Frontal cortex (tissue), 4 donors: ENCODE measurements around the gene CAMK1D. TPM values are rescaled to one million over a fixed set of nuclear protein-coding genes. Genes with fewer than 3 reads are reported as not detected.
"Not testable (repeated sequence)": the region's sequence is repeated elsewhere in the genome, so short reads cannot be mapped to it uniquely, and the experiment has no call there.

ENCODE experiments used
- DNase-seq, 2 donors: peaks; one replicate each; pipeline ENCODE4 v3.0.0; 2012; ENCODE audit warnings: low spot score in 2 of 2
- FAIRE-seq: peaks from 2 replicates; lab custom pipeline; 2012; peaks lifted over from hg19 to GRCh38; lab: Jason Lieb, UNC
- total RNA-seq: library from RNA; depleted of rRNA; stranded (reverse); fragments of >200 nt; gene quantifications from one replicate; pipeline ENCODE4 v1.2.3, GENCODE V29; 2014
- donor health status: control.
- donor health status: control.
- donor health status: control.

CAMK1D gene
- total RNA-seq, 1 donor from 2014 or later = 19.2 TPM

DNA sequence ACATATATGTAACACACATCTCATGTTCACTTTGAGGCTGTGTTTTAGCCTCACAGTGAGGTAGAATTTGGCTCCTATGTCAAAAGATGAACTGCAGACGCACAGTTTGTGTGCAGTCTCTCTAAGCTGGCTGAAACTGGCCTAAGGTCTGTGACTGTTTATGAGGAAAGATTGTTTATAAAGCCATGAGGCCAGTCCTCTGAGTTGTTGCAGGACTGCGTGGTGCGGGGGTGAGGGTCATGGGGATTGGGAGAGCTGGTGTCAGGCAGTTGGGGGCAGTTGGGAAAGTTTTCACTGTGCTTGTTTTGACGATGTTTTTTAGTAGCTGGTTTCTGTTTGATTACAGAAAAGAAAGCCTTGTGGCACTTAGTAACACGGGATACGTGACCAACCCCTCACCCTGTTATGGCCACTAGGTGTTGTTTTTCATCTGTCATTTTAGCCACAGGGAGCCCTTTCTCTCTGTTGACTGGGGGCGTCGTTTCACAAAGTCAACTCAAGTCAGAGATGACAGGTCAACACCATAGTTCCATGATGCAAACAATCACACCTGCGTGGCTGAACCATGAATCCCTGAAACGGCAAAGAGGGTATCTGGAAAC is 341.3 kb downstream of the CAMK1D start:
- DNase-seq (no peak), FAIRE-seq (no peak)

DNA sequence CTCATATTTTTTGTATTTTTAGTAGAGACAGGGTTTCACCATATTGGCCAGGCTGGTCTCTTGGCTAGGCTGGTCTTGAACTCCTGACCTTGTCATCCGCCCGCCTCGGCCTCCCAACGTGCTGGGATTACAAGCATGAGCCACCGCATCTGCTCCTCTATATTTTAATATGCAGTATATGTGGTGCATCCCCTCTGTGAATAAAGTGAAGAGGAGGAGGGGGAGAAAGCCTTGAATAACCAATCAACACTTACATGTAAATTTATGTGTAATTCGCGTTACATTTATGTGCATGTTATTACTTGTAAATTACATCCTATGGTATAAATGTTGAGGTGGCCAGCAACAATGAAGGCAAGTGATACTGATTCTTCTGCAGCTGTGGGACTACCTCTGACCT is 342.2 kb downstream of the CAMK1D start:
- no peak for FAIRE-seq

DNA sequence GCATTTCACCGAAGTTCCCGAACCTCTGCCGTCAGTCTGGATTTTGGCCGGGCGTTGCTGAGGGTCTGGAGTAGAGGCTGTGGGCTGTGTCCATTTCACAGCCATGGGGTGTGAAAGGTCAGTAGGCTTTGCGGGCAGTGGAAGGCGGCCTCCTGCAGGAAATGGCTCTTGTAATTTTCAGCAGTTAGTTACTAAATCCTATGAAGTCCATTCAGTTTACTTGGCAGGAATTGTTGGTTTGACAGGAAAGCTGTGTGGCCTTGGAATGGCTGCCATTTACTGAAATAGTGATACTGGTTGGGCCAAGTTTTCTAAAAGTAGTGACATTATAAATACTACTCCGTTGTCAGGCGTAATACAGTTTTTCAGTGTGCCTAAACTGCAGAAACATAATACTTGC is 348.4 kb downstream of the CAMK1D start:
- FAIRE-seq = no peak
- DNase-seq = no peak

More for the DNA sequence above, 342.2 kb downstream of the CAMK1D start:
- no peak for DNase-seq

DNA sequence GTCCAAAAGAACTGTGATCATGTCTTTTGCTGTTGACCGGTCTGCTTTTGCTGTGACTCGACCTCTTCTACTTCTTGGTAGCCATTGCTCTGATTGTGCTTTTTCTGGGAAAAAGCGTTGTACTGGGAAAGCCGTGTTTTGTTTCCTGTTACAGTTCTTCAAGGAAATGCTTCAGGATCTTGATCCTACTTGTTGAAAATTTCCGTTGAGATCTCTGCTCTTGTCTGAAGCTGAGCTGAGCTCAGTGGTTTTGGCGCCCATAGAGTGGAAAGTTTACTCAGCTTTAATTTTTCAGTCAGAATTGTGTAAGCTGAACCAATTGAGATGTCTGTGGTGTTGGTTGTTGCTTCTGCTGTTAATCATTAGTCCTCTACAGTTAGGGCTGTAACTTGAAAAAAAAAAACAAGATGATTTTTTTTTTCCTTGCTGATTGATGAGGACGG is 349.9 kb downstream of the CAMK1D start:
- no peak for DNase-seq

DNA sequence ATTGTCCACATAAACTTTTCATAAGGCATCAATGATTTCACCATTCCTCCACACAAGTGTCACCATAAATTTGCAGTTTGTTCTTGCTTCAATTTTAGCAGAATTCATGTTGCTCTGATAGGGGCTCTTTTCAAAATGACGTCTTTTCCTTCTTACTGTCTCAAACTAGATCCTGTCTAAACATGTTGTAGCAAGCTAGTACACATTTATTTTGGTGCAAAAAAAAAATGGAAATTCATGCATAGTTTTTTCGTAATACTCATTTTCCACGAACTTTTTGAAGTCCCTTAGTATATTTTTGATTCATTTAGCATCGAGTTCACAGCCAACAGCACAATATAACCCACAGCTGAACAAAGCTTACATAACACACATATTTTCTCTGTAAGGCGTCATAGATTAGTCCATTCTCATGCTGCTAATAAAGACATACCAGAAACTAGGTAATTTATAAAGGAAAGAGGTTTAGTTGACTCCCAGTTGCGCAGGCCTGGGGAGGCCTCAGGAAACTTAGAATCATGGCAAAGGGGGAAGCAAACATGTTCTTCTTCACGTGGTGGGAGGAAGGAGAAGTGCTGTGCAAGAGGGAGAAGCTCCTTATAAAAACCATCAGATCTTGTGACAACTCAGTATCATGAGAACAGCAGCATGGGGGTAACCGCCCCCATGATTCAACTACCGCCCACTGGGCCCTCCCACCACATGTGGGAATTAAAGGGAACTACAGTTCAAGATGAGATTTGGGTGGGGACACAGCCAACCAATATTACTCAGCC is 350.6 kb downstream of the CAMK1D start:
- FAIRE-seq (no peak), DNase-seq (no peak)

More for the DNA sequence above, 349.9 kb downstream of the CAMK1D start:
- FAIRE-seq = no peak

DNA sequence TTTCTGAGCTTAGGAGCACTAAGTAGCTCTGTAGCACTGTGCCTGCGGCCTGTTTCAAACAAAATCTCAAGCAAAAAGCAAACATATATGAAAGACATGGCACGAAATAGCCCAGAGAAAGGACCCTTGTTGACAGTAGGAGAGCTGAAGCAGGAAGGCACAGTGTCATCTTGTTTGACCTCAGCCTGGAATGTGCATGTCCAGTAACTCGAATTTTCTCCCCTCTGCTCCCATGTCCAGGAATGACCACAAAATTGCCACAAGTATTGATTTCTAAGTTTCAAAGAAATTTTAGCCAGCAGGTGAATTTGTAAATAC is 351.2 kb downstream of the CAMK1D start:
- FAIRE-seq (no peak), DNase-seq (no peak)

DNA sequence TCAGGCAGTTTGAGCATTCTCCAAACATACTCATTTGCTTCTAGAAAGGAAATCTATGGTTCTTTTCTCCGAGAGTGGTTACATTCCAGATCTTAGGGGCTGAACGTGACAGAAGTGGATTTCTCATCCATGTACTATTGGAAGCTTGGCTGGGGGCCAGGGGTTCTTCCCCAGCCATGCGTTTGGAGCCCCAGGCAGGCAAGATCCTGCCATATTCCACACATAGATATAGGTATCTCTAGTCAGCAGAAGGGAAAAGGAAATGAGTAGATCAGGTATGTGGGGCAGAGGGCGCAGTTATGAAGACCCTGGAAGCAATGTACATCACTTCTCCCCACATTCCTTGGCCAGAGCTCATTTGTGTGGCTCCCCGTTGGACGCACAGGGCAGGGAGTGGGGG is 352.3 kb downstream of the CAMK1D start:
- no peak for DNase-seq

DNA sequence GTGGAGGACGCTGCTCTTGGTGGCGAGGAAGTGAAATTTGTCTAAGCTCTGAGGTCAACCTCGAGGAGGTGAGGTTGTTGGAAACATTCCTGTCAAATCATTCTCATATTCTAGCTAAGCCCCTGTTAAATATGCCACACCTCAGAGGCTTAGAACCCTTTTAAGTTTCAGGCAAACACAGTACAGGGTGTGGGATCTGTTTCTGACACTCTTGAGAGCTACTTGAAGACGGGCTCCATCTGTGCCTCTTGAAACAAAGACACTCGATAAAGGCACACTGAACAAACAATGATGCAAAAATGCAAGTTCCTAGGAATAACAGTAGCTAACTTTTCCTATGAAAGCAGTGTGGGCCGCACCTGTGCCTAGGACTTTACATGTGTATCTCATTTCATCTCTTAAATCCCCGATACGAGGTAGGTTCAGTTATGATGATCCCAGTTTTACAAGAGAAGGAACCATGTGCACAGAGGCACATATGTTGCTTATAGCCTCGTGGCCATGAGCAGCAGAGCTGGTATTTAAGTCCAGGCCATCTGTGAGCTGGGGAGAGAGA is 352.9 kb downstream of the CAMK1D start:
- FAIRE-seq = no peak
- DNase-seq = no peak

More for the DNA sequence above, 352.3 kb downstream of the CAMK1D start:
- no peak for FAIRE-seq

DNA sequence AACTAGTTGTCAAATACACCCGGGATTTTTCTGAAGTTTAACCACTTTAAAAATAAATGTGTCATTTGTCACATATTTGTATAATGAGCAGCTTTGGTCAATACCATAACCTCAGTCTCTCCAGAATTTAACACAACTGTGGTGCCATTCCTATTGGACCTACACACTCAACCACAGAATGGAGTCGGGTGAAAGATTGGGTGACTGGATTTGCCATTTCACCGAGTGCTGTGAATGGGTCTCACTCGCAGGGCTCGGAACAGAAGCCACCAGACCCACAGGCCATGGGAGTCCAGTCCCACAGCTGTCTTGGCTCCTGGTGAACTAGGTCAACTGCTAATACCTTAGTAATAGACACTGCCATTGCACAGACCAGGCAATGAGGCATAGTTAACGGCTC is 353.8 kb downstream of the CAMK1D start:
- DNase-seq (no peak), FAIRE-seq (no peak)

DNA sequence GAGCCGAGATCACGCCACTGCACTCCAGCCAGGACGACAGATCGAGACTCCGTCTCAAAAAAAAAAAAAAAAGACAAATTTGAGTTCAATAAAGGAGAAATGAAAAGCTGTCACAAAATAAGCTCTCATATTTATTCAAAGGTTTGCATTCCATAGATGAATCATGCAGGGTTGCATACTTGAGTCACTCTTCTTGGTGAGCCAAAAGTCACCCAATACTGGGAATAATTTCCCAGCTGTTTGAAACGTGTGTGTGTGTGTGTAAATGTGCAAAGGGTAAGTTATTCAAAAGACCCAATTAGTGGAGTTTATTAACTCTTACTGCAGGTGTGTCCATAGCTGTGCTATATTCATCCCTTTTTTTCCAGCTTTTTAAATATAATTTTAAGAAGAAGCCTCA is 354.5 kb downstream of the CAMK1D start:
- no peak for FAIRE-seq
- no peak for DNase-seq

DNA sequence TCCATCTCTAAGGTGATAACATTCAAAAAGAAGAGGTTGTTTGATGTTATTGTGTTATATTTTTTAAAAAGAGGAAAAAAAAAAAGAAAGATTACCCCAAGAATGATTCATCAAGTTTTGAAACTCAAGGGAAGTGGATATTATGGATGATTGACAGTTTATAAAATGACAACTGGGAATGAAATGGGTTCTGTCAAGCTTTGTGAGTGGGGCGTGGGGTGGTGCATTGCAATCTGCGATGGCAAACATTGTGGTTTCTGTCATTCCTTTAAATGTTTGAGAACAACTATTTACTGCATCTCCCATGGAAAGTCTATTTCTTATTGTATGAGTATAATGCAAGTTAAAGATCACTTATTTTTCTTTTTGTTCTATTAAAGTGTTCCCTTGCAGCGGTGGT is 355.1 kb downstream of the CAMK1D start:
- no peak for FAIRE-seq
- DNase-seq = no peak

DNA sequence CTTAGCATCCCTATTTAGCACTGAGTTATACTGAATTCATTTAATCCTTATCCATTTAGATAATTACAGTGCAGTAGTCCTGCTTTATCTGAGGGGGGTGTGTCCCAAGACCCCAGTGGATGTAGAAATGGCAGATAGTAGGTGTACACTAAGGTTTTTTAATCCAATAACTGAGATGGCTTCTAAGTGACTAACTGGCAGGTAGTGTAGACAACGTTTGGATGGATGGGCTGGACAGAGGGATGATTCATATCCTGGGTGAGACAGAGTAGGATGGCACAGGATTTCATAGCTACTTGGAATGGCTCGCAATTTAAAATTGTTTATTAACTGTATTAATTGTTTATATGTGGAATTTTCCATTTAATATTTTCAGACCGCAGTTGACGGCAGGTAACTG is 356.6 kb downstream of the CAMK1D start:
- FAIRE-seq (no peak), DNase-seq (no peak)

DNA sequence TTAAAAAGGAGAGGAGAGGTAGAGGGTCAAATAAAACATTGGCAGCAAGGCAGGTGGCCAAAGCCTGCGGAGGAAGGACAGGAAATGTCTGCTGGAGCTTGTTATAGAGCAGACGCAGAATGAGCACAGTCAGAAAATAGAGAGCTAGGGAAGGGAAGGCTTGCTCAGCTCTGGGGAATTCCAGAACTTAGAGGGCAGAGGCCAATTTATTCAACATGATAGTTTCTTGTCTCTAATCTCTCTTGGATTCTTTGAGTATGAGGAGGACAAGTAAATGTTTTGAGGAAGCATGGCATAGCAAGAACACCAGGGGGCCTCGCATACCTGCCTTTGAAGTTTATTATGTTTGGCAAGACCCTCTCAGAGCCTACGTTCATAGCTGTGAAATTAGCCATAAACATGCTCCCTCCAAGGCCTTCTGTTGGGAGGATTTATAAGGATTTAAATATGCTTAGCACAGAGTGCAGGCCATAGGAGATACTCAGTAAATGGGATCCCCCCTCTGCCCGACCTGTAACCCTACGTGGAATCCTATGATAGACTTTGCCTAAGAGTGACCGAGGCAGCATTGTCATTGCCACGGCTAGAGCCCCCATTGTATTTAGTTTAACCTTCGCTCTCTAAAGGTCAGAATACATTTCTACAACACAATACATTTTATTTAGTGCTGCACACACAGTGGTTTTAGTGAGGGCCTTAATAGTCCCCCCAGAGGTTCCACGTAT is 358.3 kb downstream of the CAMK1D start:
- DNase-seq (no peak), FAIRE-seq (no peak)

DNA sequence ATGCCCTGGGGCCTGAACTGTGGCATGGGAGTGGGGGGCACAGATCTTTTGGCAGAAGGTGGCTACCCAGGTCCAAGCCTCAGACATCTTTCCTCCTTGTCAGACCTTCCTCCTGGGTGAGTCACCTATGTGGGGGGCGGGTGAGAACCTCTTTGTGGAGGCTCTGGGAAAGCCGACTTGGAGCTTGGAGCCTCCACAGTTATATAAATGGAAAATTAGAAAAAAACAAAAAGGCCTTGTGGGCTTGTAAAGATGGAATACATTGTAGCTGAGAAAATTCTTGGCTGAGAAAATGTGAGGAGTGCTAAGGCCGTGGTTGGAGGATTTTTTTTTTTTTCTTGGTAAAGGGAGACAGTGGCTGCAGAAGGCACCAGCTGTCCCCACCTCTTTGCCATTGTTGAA is 359.7 kb downstream of the CAMK1D start:
- no peak for FAIRE-seq
- no peak for DNase-seq

DNA sequence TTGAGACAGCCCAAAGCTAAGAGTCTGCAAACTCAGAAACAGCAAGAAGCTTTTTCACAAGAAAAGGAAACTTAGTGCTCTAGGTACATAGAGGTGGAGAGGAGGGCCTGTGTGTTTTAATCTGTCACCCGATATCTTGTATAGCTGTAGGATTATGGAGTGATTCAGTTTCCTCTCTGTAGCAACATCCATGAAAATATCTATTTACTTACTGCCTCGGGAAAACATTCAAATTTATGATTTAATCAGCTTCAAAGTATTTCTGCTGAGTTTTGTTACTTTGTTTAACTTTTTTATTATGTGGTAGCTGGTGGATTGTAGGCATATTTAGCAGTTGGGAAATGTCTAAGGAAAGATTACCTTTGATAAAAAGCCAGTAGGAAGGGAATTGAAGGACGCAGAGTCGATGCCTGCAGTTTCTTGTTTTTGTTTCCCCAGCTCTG is 360.2 kb downstream of the CAMK1D start:
- DNase-seq (no peak), FAIRE-seq (no peak)

DNA sequence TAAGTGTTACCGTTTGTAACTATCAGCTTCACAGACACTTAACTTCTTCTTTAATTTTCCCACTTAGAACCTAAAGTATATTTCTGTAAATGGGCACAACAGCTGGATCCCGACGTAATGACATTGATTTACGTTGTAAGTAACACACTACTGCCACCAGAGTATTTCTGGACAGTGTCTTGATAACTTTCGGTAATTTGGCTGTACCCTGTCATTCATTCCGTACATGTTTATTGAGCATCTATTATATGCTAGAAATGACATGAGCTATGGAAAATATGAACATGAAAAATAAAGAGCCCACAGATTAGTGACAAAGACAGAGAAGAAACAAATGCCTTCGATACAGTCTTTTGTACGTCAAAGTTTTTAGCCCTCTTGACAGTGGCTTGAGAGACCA is 360.8 kb downstream of the CAMK1D start:
- FAIRE-seq (no peak), DNase-seq (no peak)

DNA sequence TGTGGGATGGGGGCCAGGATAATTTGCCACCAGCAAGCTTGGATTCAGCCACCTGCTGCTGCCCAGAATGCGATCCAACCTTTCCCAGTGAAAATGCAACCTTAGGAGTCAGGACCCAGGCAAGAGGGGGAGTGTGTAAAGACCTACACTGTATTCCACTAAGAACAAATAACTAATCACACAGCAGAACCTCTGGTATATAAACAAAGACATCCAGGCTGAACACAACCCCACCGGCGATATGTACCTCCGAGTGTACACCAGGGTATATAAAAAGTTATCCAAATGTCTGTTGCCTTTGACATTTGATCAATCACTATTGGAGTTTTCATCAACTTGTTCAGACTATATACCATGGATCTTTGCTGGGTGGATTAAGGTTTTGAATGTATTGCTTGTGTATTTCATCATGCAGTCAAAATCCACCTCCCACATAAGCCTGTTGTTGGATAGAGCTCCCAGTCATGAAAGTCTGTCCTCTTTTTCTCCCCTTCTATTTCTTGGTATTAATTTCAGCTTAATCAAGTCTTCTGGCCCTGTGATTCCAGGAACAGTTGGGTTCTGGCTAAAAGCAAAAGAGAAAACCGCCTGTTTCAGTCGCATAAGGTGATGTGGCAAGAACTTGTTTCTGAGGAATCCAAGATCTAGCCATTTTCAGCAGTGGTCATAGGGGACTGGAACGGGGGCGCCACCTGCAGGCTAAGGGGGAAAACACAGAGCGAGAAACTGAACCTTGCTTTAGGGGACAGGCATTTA is 361.4 kb downstream of the CAMK1D start:
- FAIRE-seq (no peak), DNase-seq (peak; percentile 30 to 54)

DNA sequence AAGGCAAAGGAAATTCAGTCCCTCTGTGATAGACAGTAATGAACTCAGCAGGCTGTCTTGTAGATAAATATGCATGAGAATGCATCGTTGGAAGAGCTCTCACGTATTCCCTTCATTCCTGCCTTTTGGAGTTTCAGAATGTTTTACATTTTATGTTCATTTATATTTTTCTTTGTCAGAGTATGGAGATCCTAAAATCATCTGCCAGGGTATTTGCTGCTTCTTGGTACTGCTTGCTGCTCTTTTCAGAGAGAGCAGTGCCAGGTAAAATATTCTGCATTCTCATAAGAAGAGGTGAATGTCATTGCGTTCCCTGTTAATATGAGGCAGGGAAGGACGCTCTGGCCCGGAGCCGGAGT is 362.0 kb downstream of the CAMK1D start:
- FAIRE-seq (no peak), DNase-seq (no peak)

DNA sequence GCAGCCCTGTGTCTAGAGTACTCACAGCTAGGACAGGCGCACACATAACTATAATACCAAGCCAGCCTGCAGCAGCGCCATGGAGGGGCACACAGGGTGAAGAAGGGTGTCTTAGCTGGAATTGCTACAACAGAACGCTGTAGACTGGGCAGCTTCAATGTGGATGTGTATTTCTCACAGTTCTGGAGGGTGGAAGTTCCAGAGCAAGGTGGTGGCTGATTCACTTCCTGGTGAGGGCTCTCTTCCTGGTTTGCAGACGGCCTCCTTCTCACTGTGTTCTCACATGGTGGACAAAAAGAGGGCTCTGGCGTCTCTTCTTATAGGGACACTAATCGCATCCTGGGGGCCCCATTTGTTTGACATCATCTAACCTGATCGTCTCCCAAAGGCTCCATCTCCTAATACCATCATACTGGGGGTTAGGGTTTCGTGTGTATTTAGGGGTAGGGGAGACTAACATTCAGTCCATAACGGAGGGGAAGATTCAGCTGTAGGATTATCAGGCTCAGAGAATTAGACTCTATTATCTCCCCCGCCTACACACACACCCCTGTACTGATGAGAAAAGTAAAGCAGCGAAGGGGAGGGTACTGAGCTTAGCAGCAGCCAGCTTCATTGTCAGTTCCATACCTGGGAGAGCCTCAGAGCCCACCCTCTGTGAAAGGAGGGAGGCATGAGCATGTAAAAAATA is 363.1 kb downstream of the CAMK1D start:
- DNase-seq (no peak), FAIRE-seq (no peak)

DNA sequence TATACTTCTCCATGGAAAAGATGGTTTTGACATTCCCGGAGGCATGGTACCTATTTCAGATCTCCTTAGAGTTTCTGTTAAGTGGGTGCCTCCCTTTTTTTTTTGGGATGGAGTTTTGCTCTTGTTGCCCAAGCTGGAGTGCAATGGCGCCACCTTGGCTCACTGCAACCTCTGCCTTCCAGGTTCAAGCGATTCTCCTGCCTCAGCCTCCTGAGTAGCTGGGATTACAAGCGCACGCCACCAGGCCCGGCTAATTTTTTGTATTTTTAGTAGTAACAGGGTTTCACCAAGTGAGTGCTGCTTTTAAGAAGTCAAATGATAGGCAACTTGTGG is 363.6 kb downstream of the CAMK1D start:
- DNase-seq, FAIRE-seq: not testable (repeated sequence)
